Heart right ventricle (tissue), 16 donors: ENCODE data around the gene RPS5. TPM values are rescaled to one million over a fixed set of nuclear protein-coding genes. Genes with fewer than 3 reads are reported as not detected.
A peak's percentile ranks its signal among the peaks of the same experiment; 100 is the strongest.
"Not testable (repeated sequence)": the region's sequence is repeated elsewhere in the genome, so short reads cannot be mapped to it uniquely, and the experiment has no call there.

Source experiments
- ATAC-seq, 8 donors: fragments of 200-7000 bp; cut with Tn5 transposase; one replicate each; pipeline ENCODE4 v1.9.1; 2020; ENCODE audit warnings: mild to moderate bottlenecking in 8 of 8, moderate library complexity in 8 of 8, moderate number of reproducible peaks in 1 of 8
- DNase-seq, 2 donors: peaks; one replicate each; pipeline ENCODE4 v3.0.0-alpha.2; 2020
- H3K27ac ChIP-seq, 10 donors: fragments of 200-600 bp; sonication (generic) in 2 of 10; one replicate each; pipeline versions ENCODE4 v1.5.0 to v1.8.0; 2020 to 2022; ENCODE audit warnings: mild to moderate bottlenecking in 3 of 10
- H3K27me3 ChIP-seq, 7 donors: fragments of 200-600 bp; one replicate each; pipeline ENCODE4 v1.8.0; 2021 to 2022; ENCODE audit warnings: mild to moderate bottlenecking in 2 of 7
- H3K36me3 ChIP-seq, 9 donors: fragments of 200-600 bp; sonication (generic) in 1 of 9; one replicate each; pipeline versions ENCODE4 v1.5.0 to v1.8.0; 2020 to 2022; ENCODE audit warnings: mild to moderate bottlenecking in 2 of 9
- H3K4me1 ChIP-seq, 9 donors: fragments of 200-600 bp; sonication (generic) in 1 of 9; one replicate each; pipeline versions ENCODE4 v1.5.0 to v1.8.0; 2020 to 2022; ENCODE audit warnings: mild to moderate bottlenecking in 4 of 9
- H3K4me3 ChIP-seq, 10 donors: fragments of 200-600 bp; sonication (generic) in 2 of 10; one replicate each; pipeline versions ENCODE4 v1.5.0 to v1.8.0; 2020 to 2022; ENCODE audit warnings: mild to moderate bottlenecking in 7 of 10, moderate library complexity in 2 of 10
- H3K9me3 ChIP-seq, 11 donors: fragments of 200-600 bp in 10 of 11; sonication (generic) in 2 of 11; one replicate each; pipeline versions ENCODE4 v1.5.0 to v1.8.0; 2013 to 2022; ENCODE audit warnings: mild to moderate bottlenecking in 2 of 11, control low read depth in 1 of 11, moderate library complexity in 1 of 11
- CTCF ChIP-seq, 9 donors: fragments of 200-600 bp; sonication (generic) in 2 of 9; IDR thresholded peaks; one replicate each; pipeline versions ENCODE4 v1.5.0 to v1.8.0; 2021 to 2022; ENCODE audit warnings: antibody characterized with exemption in 9 of 9, mild to moderate bottlenecking in 5 of 9, moderate library complexity in 1 of 9
- WGBS, 2 donors: extraction: QIAGEN DNeasy Blood & Tissue Kit; methylation state at CpG; one replicate each; pipeline ENCODE4 v1.1.7; 2013; ENCODE audit warnings: inconsistent platforms in 1 of 2; 5-methylcytosine and 5-hydroxymethylcytosine counted together
- intact Hi-C, 10 donors: fragments of 100-400 bp; cut with DNase I; formaldehyde crosslinking; loops; one replicate each; pipeline versions ENCODE4 v1.11.1 to v1.14.2; 2022
- polyA plus RNA-seq, 2 donors: library from polyadenylated mRNA; stranded (reverse); fragments of 200-250 nt; gene quantifications; one replicate each; pipeline ENCODE4 v1.2.3, GENCODE V29; 2013
- total RNA-seq, 10 donors: library from RNA; stranded (reverse); fragmentation: NEBNext Ultra II Directional in 3 of 10; extraction: Animal tissue kit (Norgen Biotek cat#: 25700) in 3 of 10; gene quantifications; one replicate each; pipeline versions ENCODE4 v1.2.1 to v1.2.4, GENCODE V29; 2021 to 2023
- donor health status: Arrhythmogenic right ventricular cardiomyopathy.
- donor health status: ischemic (EF 13 %, LVEDD 7.1; RV severe dilation, severe dysfunction).
- donor health status: healthy with polysubstance abuse.
- donor health status: DM: no; HTN: yes; CAD: no.
- donor health status: DM: no; HTN: no; CAD: no.
- donor health status: ischemic (EF 25% LVEDD 6.9; RV normal size, moderate dysfunction).
- donor health status: ischemic (EF 25% LVEDD 5.7; RV mildly dilated, moderate dysfunction).
- donor health status: healthy.
- donor health status: DM: yes; HTN: yes; CAD: no.
- donor health status: Ischemic cardiomyopathy.
- donor health status: ischemic (EF 35%, LVEDD 5.7; RV mildly dilated, moderate dysfunction).
- donor health status: nonischemic (EF 11% LVEDD 7.7; RV severe dilation, severe dysfunction).
- donor health status: DM: yes; HTN: yes; CAD: no.
- donor health status: PGD.
- donor health status: ischemic (EF 29% LVEDD 5.4; RV normal size, mild dysfunction).
- donor health status: nonischemic (EF 23%, LVEDD 6.1; RV moderate dilation, normal function).

RPS5 gene
- total and polyA plus RNA-seq, 12 donors = 360 to 2,053 (median 425) TPM

- no peaks in the 10 kb centered on the region for H3K36me3 ChIP-seq
- H3K4me1 ChIP-seq = peaks cover 0 to 12% (median 0%) of the 10 kb centered on the region in 9 donors
- peaks cover 0 to 13% (median 6%) of the 10 kb centered on the region in 7 donors for H3K27me3 ChIP-seq
- peak overlapping the region in 9 of 10 donors; percentile 8 to 73 (median 55) for H3K27ac ChIP-seq
- peak; percentile 56 to 97 (median 81) for ATAC-seq
- no peak for DNase-seq
- intact Hi-C loops = no loop called here
- no peaks in the 10 kb centered on the region for H3K9me3 ChIP-seq
- H3K4me3 ChIP-seq = no peak overlapping the region
- no peak for TF ChIP-seq CTCF (IDR thresholded peaks at IDR 0.05)
- 63 to 68% methylated on average over 15 of the region's 15 CpGs for WGBS, 2 donors
Observed at GRCh38 chr19:58372311-58373133, 14.5 kb upstream of the RPS5 start.

- H3K4me3 ChIP-seq = no peak overlapping the region
- no peak overlapping the region for H3K27ac ChIP-seq
- DNase-seq (no peak), ATAC-seq (no peak)
- no peaks in the 10 kb centered on the region for H3K9me3 ChIP-seq
- no peaks in the 10 kb centered on the region for H3K36me3 ChIP-seq
- peaks cover 0 to 14% (median under 1%) of the 10 kb centered on the region in 9 donors for H3K4me1 ChIP-seq
- TF ChIP-seq CTCF (IDR thresholded peaks at IDR 0.05) = no peak
- 87 to 88% methylated on average over 4 of the region's 4 CpGs for WGBS, 2 donors
- H3K27me3 ChIP-seq = no peaks in the 10 kb centered on the region
- intact Hi-C loops = no loop called here
Observed at GRCh38 chr19:58374200-58374599, 12.9 kb upstream of the RPS5 start.

DNA sequence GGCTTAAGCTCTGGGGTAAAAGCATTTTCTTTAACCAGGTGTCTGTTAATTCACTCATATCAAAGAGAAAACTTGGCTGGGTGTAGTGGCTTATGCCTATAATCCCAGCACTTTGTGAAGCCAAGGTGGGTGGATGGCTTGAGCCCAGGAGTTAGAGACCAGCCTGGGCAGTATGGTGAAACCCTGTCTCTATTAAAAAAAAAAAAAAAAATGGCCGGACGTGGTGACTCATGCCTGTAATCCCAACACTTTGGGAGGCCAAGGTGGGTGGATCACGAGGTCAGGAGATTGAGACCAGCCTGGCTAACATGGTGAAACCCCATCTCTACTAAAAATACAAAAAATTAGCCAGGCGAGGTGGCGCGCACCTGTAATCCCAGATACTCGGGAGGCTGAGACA is 10.3 kb upstream of the RPS5 start:
- 88% methylated on average over 6 to 7 of the region's 7 CpGs for WGBS, 2 donors
- H3K4me1 ChIP-seq = peaks cover 9 to 32% (median 18%) of the 10 kb centered on the region in 9 donors
- H3K27me3 ChIP-seq, intact Hi-C loops, DNase-seq, H3K4me3 ChIP-seq, H3K27ac ChIP-seq, H3K9me3 ChIP-seq, ATAC-seq, H3K36me3 ChIP-seq: not testable (repeated sequence)

DNA sequence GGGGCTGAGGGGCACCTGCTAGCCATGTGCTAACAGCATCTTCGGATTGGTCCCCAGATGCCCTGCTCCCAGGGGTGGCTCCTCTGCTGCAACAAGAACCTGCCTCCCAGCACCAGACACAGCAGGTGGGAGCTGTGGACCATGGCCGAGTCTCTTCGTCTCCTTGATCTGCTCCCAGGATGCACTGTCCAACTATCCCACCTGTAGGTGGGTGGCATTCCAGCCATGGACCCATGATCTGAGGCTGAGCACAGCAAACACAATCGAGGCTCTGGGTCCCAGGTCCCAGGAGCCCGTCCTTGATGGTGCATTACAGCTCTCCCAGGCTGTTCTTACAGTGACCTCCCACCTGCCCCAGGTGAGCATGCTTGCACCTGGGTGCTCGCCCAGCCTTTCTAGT is 7.8 kb upstream of the RPS5 start:
- no peaks in the 10 kb centered on the region for H3K36me3 ChIP-seq
- H3K4me3 ChIP-seq = peak overlapping the region in 1 of 10 donors; percentile 81
- no peaks in the 10 kb centered on the region for H3K27me3 ChIP-seq
- H3K9me3 ChIP-seq = no peaks in the 10 kb centered on the region
- WGBS, 2 donors = 92 to 93% methylated on average over 6 of the region's 6 CpGs
- DNase-seq = no peak
- intact Hi-C loops = no loop called here
- peak overlapping the region in 1 of 10 donors; percentile 87 for H3K27ac ChIP-seq
- ATAC-seq = no peak
- peaks cover 11 to 28% (median 20%) of the 10 kb centered on the region in 9 donors for H3K4me1 ChIP-seq
- TF ChIP-seq CTCF (IDR thresholded peaks at IDR 0.05) = no peak
